Measurements from ENCODE around the gene AXIN1. TPM values are rescaled to one million over a fixed set of nuclear protein-coding genes. Genes with fewer than 3 reads are reported as not detected.
A peak's percentile ranks its signal among the peaks of the same experiment; 100 is the strongest.
"Not testable (repeated sequence)": the region's sequence is repeated elsewhere in the genome, so short reads cannot be mapped to it uniquely, and the experiment has no call there.

AXIN1 gene
- total and polyA plus RNA-seq, 9 of the 15 experiments (the other 6 are each of a cell fraction or from before 2014, with no cell fraction given), result 0.42 to 58.0 (median 25.9) TPM

GRCh38 chr16:341974-342336, 10.6 kb downstream of the AXIN1 start:
- Histone ChIP-seq H3K79me2 (ENCODE audit: control insufficient read depth, insufficient read depth, low read length) (peaks cover 96% of the 10 kb centered on the region), H4K20me1 (replicated peaks; ENCODE audit: control insufficient read depth, insufficient read depth, low read length) (peaks cover 25% of the 10 kb centered on the region), H3K4me1 (replicated peaks in 1 of 2; ENCODE audit: control insufficient read depth in 2 of 2, insufficient read depth in 2 of 2, low read length in 2 of 2) (peaks cover 22 to 45% of the 10 kb centered on the region in 2 experiments; a peak in 4 of 5 replicates), H3K36me3 (ENCODE audit: control insufficient read depth, insufficient read depth, low read length) (peaks cover 57% of the 10 kb centered on the region), H3K27ac (ENCODE audit: extremely low read depth, low read depth, low read length) (peak overlapping the region; percentile 28; the same call in 1 of the 3 replicates)
- DNase-seq (ENCODE audit: extremely low read depth in 1 of 4, low spot score in 3 of 4); intact Hi-C loops (cut with micrococcal nuclease); ATAC-seq; FAIRE-seq; H3K9me1 ChIP-seq (ENCODE audit: control insufficient read depth, insufficient read depth, low read length); H2AFZ ChIP-seq (ENCODE audit: low read depth, low read length); CTCF ChIA-PET (ENCODE audit: low intra/inter-chr PET ratio); H3K9ac ChIP-seq (ENCODE audit: insufficient read depth in 1 of 2, low read depth in 2 of 2, low read length in 2 of 2); BruUV-seq (replicated peaks); H3K4me2 ChIP-seq (ENCODE audit: insufficient read depth, low read length); H3K4me3 ChIP-seq; H3K9me3 ChIP-seq (replicated peaks; ENCODE audit: control insufficient read depth, insufficient read depth, low read depth, low read length); in situ Hi-C loops (cut with MboI); H3K27me3 ChIP-seq (ENCODE audit: control insufficient read depth in 2 of 2, insufficient read depth in 2 of 2, low read length in 2 of 2): not testable (repeated sequence)
- WGBS (ENCODE audit: insufficient coverage, low coverage, missing lambda C conversion rate), result 93% methylated on average over 6 of the region's 13 CpGs
- POLR2A ChIA-PET, result interaction anchor here (0.5 to 1.8 kb wide), 4 partner anchors 9 to 102 kb away, joined by 3 to 12 read pairs (median 5); no protein-coding TSS in a partner anchor
- TF ChIP-seq SUPT5H (IDR thresholded peaks at IDR 0.05), result peak; percentile 58
- peak; percentile 1 for TF ChIP-seq NFYB (IDR thresholded peaks at IDR 0.05; ENCODE audit: extremely low read depth, insufficient read length)
- TF ChIP-seq POLR2A (conservative IDR thresholded peaks at IDR 0.05), result peak; percentile 82

- POLR2A ChIA-PET, result interaction anchor here (0.5 to 1.8 kb wide), 4 partner anchors 10 to 84 kb away, joined by 3 to 12 read pairs (median 3); no protein-coding TSS in a partner anchor
- peak; percentile 23 for TF ChIP-seq NFYB (IDR thresholded peaks at IDR 0.05; ENCODE audit: extremely low read depth, insufficient read length)
- peak; percentile 48; the same call in 1 of the 2 replicates for TF ChIP-seq POLR2G (IDR thresholded peaks at IDR 0.05; ENCODE audit: low read depth, low read length)
- peak; percentile 89 for TF ChIP-seq ZBTB33 (CRISPR knock-in tag; IDR thresholded peaks at IDR 0.05)
- TF ChIP-seq RBFOX2 (IDR thresholded peaks at IDR 0.05; ENCODE audit: low read depth, low read length), result peak; percentile 42; the same call in 1 of the 2 replicates
- H3K9me1 ChIP-seq (ENCODE audit: control insufficient read depth, insufficient read depth, low read length); H2AFZ ChIP-seq (ENCODE audit: low read depth, low read length); H3K4me2 ChIP-seq (ENCODE audit: insufficient read depth, low read length); H3K27ac ChIP-seq (ENCODE audit: extremely low read depth, low read depth, low read length); H3K9ac ChIP-seq (ENCODE audit: insufficient read depth in 1 of 2, low read depth in 2 of 2, low read length in 2 of 2); H3K27me3 ChIP-seq (ENCODE audit: control insufficient read depth in 2 of 2, insufficient read depth in 2 of 2, low read length in 2 of 2); intact Hi-C loops (cut with micrococcal nuclease); ATAC-seq; in situ Hi-C loops (cut with MboI); BruUV-seq (replicated peaks); CTCF ChIA-PET (ENCODE audit: low intra/inter-chr PET ratio); DNase-seq (ENCODE audit: extremely low read depth in 1 of 4, low spot score in 3 of 4); H3K4me3 ChIP-seq; H3K9me3 ChIP-seq (replicated peaks; ENCODE audit: control insufficient read depth, insufficient read depth, low read depth, low read length): not testable (repeated sequence)
- WGBS (ENCODE audit: insufficient coverage, low coverage, missing lambda C conversion rate), result 98% methylated on average over 27 of the region's 47 CpGs
- Histone ChIP-seq H3K79me2 (ENCODE audit: control insufficient read depth, insufficient read depth, low read length) (peaks cover 96% of the 10 kb centered on the region), H4K20me1 (replicated peaks; ENCODE audit: control insufficient read depth, insufficient read depth, low read length) (peaks cover 23% of the 10 kb centered on the region), H3K36me3 (ENCODE audit: control insufficient read depth, insufficient read depth, low read length) (peaks cover 50% of the 10 kb centered on the region), H3K4me1 (replicated peaks in 1 of 2; ENCODE audit: control insufficient read depth in 2 of 2, insufficient read depth in 2 of 2, low read length in 2 of 2) (peaks cover 22 to 44% of the 10 kb centered on the region in 2 experiments; a peak in 4 of 5 replicates)
- peak; percentile 37 for FAIRE-seq
Observed at GRCh38 chr16:341095-341973, 11.2 kb downstream of the AXIN1 start.

All from K562 (cell line).